Activated CD4-positive, alpha-beta T cell treated with anti-CD3 and anti-CD28 coated beads, Interleukin-2, amount 50 U/mL, for 48 hours (primary cell): ENCODE data around the gene CSHL1.

Experiments used
- DNase-seq, 2 experiments: peaks; one replicate each; pipeline ENCODE4 v3.0.0-alpha.2; 2020

Gene CSHL1

DNA sequence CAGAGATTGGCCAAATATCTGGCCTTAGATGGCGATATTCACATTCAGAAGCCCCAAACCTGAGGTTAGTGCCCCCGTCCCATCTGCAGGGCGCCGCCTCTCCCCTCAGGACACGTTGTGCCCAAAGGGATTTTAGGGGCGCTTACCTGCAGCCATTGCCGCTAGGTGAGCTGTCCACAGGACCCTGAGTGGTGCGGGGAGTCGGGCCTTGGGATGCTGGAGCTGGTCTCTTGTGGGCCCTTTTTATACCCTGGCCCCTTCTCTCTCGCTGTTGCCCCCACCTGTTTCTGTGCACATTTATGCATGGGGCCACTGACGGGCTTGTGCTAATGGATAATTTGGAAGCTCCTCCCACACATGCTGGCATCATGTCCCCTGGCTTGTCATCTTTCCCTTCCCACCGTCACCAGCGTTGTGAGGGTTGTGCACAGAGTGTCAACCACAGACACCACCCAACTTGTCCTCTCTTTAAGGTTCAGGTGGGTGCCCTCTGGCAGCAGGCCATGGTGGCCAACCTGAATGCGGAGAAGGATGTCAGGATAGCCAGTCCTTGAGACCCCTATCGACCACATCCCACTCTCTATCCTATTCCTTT, at the start of gene CSHL1:
TSS of gene CSHL1 (minus strand) at position 218 of the 595 bp plus-strand sequence. CDS start at position 156, 62 bp downstream.
- no peak for DNase-seq

DNA sequence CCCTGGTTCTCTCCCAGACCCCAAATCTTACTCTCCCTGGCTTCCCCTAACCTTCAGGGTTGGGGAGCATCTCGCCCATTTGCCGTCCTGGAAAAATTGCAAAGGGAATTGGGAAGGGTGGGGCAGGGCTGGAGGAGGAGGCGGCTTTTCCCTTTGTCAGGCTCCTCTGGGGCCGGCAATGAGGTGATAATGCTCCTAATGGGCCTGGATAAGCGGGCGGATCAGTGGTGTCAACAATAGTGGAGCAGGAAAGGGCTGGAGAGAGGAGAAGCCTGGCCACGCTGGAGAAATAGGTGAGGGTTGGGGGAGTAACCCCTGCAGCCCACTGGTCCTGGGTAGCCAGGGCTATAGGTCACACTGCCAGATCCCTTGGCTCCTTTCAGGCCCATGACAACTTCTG, 49.4 kb upstream of the CSHL1 start:
- DNase-seq: no peak

DNA sequence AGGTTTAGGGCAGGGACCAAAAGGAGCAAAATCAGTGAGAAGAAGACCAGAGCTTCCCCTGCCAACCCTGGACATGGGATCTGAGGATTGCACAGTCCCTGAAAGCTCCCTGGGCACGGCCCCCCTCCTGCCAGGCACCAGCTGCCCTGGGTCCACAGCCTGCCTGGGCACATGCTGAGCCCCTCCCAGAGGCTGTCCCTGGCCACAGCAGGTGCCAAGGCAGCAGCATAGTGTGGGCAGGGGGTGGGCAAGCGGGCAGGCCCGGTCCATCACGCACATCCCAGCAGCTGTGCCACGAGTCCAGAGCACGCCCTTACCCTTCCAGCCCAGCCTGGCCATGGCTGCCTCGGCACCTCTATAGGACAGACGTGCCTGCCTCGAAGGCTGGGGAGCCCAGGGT, 48.9 kb upstream of the CSHL1 start:
- DNase-seq: no peak

DNA sequence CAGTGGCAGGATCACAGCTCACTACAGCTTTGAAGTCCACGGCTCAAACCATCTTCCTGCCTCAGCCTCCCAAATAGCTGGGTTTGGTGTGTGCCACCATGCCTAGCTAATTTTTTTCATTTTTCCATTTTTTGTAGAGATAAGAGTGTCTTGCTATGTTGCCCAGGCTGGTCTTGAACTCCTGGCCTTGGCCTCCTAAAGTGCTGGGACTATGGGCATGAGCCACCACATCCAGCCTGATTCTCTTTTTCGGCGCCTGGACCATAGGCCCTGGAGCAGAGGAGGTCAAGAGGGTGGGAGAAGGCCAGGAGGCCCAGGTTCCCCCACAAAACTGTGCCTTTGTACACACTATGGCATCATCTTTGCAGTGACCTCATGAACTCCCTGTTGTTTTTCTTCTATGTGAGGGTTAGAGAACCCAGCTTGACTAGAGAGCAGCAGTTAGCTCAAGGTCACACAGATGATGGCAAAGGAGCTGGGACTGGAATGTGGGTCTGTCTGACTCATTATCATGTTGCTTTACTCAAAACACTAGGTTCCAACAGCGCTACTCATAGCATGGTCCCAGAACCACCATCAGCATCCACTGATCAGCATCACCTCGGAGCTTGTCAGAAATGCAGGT, 45.4 kb upstream of the CSHL1 start:
- no peak for DNase-seq

DNA sequence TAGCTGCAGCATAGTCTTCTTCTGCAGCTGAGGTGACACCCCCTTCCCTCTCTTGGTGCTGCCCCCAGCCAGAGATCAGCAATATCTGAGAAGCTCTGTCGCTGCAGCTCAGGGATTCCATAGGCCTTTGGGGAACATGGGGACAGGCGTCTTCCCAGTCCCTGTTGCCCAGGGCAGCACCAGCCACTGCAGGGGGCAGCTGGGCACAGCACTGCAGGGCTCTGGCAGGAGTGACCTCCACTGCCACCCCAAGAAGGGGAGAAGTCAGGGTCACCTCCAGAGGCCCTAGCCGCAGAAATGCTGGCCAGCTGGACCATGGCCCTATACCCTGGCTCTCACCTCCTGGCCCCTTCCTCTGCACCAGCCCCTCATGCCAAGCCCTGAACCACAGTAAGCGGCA, 44.7 kb upstream of the CSHL1 start:
- DNase-seq: no peak

DNA sequence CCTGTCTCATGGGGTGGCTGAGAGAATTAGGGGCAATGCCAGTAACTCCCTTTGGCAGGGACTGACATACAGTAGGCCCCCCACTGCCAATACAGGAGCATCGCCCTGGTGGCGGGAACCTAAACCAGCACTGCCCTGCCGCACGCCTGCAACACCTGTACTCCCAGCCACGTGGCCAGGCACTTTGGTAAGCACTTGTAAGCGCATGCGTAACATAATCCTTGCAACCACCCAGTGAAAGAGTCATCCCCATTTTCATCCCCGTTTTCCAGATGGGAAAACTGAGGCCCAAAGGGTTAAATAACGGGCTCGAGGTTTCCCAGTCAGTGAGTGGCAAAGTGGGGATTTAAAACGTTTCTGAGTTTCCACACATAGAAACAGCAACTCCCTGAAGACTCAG, 44.2 kb upstream of the CSHL1 start:
- no peak for DNase-seq

DNA sequence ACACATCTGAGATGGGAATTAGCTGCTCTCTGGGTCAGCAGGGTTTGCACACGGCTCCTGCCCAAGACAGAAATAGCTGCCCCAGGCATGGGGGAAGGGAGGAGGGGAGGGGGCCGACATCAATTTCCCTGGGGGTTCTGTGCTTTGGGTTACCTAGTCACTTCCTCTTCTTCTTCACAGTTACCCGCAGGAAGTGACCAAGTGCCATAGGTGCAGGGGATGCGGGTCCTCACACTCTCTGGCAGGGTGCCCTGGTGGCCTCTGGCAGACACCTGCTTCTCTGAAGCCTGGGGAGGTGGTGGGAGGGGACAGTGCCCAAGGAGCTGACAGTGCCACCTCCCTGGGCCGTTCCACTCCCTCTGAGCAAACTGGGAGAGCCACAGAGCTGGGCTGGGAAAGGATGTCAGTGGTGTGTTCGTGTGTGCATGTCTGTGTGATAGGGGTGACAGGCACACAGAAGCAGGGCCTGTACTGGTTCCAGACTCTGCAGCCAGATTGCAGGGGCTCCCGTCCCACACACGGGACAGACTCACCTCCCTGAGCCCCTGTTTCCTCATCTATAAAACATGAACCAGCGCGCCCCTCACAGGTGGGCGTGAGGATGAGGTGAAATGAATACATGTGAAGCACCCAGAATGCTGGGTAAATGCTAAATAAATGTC, 43.5 kb upstream of the CSHL1 start:
- DNase-seq: peak in 1 of 2 experiments; percentile 31

DNA sequence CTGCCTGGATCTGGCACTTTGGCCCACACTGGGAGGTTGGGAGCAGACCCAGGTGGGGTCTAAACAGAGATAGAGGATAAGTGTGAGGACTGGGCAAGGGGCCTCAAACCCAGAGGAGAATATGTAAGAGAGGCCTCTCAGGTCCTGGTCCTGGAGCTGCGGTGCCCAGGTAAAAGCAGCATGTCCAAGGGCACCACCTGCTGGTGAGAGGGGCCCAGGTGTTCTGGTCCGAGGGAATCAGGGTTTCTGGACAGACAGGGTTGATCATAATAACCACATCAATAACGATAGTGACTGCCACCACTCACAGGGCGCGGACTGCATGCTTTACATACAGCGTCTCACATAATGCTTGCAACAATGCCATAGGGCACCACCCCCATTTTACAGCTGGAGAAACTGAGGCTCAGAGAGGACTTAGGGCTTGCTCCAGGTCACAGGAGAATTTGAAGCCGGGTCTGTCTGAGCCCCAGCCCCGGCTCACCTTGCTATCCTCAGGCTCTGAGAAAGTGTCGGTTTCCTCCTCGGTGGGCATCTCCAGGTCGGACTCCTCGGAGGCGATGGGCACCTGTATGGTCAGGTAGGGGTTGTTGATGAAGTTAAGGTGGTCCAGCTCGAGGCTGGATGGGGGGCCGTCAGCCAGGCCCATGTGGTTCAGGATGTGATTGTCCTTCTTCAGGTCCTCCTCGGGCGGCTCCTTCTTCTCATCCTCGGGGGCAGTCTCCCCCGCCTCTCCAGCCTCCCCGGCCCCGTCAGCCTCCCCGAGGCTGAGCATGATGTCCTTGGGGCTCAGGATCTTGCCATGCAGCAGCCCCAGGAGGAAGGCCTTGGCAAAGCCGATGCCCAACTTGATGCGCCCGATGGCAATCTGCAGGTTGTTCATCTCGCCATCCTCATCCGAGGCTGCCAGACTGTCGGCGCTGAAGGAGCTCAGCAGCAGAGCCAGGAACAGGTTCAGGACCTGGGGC, 40.2 kb upstream of the CSHL1 start:
- peak; percentile 43 to 51 for DNase-seq

DNA sequence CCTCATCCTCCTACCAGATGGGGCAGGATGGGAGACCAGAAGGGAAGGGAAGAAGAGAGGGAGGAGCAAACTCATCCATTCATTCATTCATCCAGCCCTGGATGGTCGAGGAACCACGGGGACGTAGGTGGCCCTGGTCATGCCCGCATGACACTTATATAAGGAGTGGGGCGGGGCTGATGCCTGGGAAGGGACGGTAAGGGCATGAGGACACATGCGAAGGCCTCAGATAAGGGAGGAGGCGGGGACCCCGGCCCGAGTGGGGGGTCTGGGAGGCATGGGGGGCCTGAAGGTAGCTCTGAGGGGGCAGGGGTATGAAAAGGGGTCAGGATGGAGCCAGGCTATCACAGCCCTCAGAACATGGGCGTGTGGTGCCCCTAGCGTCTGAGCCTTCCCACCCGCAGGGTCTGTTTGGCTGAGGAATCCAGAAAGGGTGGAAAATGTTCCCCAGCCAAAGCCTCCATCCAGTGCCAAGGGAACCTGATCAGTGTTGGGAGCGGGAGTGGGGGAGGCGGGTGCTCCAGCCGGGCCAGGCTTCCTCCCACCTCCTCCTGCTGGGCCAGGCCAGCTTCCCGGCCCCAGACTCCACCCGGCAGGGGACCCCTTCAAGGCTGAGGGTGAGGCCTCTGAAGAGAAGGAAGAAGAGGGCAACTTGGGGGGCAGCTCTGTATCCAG, 38.7 kb upstream of the CSHL1 start:
- no peak for DNase-seq

DNA sequence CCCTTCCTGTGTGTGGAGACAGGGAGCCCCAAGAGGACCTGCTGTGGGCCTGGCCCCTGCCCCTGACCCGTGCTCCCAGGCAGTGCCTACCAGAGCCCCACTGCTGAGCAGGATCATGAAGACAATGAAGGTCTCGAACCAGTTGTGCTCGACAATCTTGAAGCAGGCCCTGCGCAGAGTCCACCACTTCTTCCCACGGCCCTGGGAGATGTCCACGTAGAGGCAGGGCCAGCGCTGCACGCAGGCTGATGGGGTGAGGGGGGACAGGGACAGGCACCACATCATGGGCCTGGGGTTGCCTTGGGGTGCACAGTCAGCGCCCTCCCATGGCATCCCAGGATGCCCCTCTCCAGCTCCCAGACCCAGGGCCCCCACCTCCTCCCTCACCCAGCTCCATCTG, 37.5 kb upstream of the CSHL1 start:
- no peak for DNase-seq

DNA sequence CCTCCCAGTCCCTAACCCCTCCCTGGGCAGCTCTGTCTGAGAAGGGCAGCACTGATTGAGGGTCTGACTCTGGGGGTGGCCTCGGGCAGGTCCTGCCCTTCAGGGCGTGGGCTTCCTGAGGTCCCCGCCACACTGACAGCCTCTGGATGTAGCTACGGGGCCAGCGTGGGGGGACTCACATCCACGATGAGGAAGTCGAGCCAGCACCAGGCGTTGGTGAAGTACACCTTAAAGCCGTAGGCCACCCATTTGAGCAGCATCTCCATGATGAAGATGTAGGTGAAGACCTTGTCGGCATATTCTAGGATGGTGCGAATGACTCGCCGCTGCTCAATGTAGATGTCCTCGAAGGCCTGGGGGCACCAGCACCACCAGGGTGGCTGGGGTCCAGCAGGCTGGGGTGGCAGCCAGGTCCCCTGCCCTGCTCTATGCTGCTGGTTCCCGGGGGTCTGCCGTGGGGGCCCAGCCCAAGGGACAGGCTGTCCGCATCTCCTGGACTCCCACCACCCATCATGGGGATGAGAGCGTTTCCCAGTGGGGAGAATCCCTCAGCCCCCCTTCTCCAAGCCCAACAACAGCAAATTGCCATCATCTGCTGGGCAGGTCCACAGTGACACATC, 36.8 kb upstream of the CSHL1 start:
- DNase-seq: no peak

DNA sequence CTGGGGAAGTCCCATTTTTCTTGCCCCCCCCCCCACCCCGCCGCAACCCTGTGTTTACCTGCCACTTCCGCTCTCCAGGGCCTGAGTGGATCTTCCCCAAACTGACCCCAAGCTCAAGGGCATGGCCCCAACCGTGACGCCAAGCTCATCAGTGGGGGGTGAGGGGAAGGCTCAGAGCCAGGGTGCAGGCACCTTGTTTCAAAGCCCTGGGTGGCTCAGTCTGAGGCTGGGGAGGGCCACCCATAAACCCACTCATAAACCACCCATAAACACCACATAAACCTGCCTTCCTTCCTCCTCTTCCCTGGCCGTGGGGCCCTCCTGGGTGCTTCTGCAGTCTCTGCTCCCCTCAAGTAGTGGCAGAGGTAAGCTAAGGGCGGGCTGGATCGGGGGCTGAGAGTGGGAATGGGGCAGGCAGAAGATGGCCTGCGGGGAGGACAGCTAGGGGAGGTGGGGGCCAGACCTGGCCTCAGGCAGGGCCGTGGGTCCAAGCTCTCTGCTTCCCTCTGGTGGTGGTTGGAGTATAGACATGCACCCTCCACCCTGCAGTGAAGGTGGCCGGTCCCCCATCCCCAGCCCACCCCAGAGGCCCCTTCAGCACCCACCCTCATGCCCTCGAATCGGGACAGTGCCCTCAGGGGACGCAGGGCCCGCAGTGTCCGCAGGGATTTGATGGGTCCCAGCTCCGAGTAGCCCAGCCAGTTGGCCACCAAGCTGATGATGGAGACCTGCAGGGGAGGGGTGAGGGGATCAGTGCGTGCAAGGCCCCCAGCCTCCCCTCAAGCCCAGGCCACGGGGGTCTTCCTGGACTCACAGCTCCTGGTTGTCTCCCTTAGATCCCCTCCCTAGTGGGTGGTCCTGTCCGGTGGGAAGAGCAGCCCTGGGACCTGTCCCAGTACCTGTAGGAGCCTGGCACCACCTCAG, 35.6 kb upstream of the CSHL1 start:
- DNase-seq: peak; percentile 69 to 77

DNA sequence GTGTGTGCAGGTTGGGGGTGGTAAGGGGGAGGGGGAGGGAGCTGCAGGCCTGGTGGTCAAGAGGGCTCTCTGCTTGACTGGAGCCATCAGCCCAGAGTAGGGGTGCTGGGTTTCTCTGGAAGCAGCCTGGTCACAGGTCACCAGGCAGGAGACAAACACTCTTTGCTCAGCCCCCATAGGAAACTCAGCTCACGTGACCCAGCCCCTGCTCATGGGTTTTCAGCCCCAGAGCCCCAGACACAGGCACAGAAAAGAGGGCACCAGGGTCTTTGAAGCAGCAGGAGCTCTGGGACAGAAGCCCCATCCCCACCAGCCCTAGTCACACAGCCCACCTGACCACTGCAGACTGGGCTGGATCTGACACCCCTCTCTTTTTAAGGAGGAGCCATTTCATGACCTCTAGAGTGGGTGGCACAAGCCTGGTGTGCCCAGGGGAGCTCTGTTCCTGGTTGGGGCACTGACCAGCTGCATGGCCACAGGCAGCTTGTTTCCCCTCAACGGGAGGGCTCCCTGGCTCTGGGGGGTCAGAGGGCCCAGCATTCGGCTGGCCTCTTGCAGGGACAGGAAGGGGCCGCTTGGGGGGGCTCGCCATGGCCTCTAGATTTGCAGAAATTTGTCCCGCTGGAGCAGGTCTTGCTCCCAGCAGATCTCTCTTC, 34.9 kb upstream of the CSHL1 start:
- DNase-seq: no peak

DNA sequence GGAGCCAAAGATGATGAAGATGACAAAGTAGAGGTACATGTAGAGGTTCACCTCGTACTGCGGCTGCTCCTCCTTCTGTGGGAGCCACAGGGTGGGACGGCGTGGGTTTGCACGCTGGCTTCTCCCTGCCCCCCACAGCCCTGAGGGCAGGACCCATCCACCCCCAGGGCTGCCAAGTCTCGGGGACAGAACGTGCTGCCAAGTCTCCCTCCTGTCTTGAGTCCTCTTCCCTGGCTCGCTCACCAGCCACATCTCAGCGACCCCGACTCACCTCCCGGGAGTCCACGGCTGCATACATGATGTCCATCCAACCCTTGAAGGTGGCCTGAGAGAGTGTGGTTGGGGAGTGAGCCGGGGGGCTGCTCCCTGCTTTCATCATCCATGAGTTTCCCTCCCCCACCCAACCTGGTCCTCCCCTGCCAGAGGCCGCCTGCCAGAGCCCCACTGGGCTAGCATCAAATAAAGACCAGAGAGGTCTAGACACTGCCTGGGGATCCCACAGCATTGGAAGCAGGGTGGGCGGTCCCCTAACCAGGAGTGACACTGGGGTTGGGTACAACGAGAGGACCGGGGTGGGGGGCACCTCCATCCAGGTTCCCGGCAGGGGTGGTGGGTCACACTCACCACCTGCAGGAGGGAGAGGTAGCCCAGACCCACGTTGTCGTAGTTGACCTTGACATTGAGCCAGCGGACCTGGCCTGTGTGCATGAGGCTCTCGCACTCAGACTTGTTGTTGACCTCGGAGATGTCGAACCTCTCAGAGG, 33.9 kb upstream of the CSHL1 start:
- DNase-seq: no peak

DNA sequence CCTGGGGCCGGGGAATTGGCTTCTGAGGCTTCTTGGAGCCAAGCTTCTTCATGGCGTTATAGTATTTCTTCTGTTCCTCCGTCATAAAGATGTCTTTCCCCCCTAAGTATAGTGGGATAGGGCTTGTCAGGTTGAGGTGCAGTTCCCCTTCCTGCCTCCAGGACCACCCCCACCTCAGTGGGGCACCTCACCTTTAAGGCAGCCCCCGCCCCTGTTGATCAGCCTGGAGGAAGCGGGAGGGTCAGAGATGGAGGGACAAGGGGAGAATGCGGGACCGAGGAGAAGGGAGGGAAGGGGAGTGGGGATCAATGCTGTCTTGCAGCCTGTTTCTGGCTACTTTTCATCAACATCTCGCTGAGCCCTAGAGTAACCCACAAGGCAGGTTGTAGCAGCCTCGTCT, 32.7 kb upstream of the CSHL1 start:
- no peak for DNase-seq

DNA sequence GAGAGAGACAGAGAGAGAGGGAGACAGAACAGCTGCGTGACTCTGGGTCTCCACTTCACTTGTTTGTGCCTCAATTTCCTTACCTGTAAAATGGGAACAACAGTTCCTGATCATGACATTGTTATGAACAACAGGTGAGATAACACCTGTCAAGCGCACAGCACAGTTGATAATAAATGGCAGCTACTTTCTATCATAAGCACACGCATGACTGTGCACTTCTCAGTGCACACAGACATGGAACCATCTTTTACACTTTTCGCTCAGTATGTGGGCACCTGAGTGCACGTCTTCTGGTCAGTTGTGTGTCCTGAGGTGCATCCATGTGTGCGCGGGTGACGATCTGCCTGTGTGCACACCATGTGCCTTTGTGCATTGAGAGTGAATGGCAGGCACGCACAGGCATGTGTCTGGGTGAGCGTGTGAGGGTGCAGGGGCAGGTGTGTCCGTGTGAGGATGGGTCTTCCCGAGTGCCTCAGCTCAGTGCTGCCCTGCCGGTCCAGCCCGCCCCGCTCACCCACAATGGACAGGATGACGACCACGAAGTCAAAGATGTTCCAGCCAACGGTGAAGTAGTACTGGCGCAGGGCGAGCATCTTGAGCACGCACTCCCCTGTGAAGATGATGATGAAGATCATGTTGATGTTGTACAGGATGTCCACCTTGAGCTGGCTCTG, 31.4 kb upstream of the CSHL1 start:
- DNase-seq: no peak

DNA sequence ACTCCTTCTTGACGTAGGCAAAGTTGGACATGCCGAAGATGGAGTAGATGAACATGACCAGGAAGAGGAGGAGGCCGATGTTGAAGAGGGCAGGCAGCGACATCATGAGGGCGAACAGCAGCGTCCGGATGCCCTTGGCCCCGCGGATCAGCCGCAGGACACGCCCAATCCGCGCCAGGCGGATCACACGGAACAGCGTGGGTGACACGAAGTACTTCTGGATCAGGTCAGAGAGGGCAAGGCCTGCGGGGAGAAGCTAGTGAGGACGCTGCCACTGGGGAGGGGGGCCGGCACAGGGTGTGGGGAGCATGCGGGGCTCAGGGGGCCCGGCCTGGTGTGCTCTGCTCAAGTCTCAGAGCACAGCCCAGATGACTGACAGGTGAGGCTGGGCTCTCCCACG, 30.7 kb upstream of the CSHL1 start:
- DNase-seq: no peak

DNA sequence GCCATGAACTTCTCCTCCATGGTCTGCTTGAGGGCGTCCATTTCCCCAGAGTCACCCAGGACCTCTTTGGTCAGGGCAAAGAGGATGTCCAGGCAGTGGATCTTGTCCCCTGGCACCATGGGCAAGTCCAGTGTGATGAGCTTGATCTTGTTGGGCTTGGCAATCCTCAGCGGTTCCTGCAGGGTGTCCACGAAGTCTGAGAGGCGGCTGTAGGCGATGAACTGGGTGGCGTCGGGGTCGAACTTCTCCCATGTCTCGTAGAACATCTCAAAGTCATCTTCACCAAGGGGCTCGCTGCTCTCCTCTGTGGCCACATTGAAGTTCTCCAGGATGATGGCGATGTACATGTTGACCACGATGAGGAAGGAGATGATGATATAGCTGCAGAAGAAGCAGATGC, 30.1 kb upstream of the CSHL1 start:
- DNase-seq: no peak

DNA sequence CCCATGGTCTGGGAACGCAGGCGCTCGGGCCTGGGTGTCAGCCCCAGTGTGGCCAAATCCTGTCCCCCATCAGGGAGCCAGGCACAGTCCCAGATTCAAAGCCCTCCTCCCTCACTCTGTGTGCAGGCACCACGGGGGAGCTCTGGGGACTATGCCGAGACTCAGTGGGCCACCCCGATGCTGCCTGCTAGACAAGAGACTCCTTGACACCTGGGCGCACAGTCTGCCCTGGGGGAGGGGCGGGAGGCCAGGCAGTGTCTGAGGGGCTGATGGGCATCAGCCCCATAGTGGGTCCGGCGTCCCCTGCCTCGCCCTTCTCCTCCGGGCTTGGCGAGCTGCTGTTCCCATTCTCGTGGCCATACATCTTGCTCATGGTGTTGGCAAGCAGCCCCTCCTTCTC, 29.5 kb upstream of the CSHL1 start:
- no peak for DNase-seq
